ENCODE results near the gene S100A4. TPM values are rescaled to one million over a fixed set of nuclear protein-coding genes. Genes with fewer than 3 reads are reported as not detected.

S100A4 gene
- total RNA-seq, 1 donor from 2014 or later = 181 TPM

- Mint-ChIP-seq H3K36me3 (ENCODE audit: low read depth) (no peaks in the 10 kb centered on the region), H3K4me3 (ENCODE audit: low read depth) (no peak overlapping the region), H3K4me1 (ENCODE audit: low read depth) (peaks cover 11% of the 10 kb centered on the region), H3K27ac (no peak overlapping the region), H3K9me3 (no peaks in the 10 kb centered on the region), H3K27me3 (ENCODE audit: low read depth) (no peaks in the 10 kb centered on the region)
- DNase-seq (ENCODE audit: low spot score) = no peak
- intact Hi-C loops (cut with micrococcal nuclease) = no loop called here
Measured at GRCh38 chr1:153519242-153519641, 26.4 kb downstream of the S100A4 start.

DNA sequence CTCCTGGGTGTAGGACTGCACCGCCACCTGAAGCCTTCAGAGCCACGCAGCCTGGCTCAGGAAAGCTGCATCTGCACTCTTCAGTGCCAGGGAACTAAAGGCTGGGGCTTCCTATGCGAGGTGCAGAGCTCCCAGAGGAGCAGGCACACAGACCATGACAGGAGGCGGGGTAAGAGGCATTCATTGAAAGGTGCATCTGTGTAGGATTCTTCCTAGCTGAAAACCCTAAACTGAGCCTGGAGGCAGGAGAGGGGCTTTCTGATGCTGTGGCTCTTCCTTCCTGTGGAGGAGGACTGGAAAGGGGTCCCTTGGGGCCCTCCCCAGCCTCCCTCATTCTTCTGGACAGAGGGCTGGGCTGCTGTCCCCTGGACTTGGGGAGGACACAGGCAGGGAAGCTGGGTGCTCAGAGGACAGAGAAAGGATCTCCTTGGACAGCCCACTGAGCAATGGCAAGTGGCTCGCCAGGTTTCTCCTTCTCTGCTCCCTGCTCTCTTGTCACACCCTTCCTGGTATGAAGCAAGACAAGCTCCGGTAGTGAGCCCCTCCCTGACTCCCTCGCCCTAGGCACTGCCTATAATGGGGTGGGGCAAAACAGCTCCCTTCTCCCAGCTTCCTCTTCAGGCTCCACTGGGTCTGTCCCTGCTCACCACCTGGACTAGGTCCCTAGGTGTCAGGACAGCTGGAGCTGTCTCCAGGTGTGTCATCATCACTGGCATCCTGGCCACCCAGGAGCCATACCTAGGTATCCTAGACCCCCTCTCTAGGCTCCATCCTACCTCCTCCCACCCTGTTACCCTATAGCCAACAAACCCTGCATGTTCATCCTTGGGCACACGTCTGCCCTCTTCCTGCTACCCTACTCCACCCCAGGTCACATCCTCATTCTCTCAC lies 29.9 kb downstream of the S100A4 start:
- no peak overlapping the region for H3K4me3 Mint-ChIP-seq (ENCODE audit: low read depth)
- intact Hi-C loops (cut with micrococcal nuclease) = no loop called here
- no peaks in the 10 kb centered on the region for H3K36me3 Mint-ChIP-seq (ENCODE audit: low read depth)
- H3K27ac Mint-ChIP-seq = no peak overlapping the region
- no peaks in the 10 kb centered on the region for H3K9me3 Mint-ChIP-seq
- peaks cover 17% of the 10 kb centered on the region for H3K4me1 Mint-ChIP-seq (ENCODE audit: low read depth)
- DNase-seq (ENCODE audit: low spot score) = no peak
- no peaks in the 10 kb centered on the region for H3K27me3 Mint-ChIP-seq (ENCODE audit: low read depth)

- Mint-ChIP-seq H3K27me3 (ENCODE audit: low read depth) (no peaks in the 10 kb centered on the region), H3K36me3 (ENCODE audit: low read depth) (no peaks in the 10 kb centered on the region), H3K27ac (peak overlapping the region; percentile 24), H3K4me3 (ENCODE audit: low read depth) (no peak overlapping the region), H3K4me1 (ENCODE audit: low read depth) (peaks cover 17% of the 10 kb centered on the region), H3K9me3 (no peaks in the 10 kb centered on the region)
- no peak for DNase-seq (ENCODE audit: low spot score)
- intact Hi-C loops (cut with micrococcal nuclease) = loop anchor here (2.0 to 5.0 kb wide), 2 partner anchors 19 to 159 kb away; partner anchors contain the start of gene ILF2
Measured at GRCh38 chr1:153513666-153514065, 31.9 kb downstream of the S100A4 start.

- no peak for DNase-seq (ENCODE audit: low spot score)
- intact Hi-C loops (cut with micrococcal nuclease) = loop anchor here (2.0 to 5.0 kb wide), 2 partner anchors 20 to 159 kb away; partner anchors contain the start of gene ILF2
- H3K4me1 Mint-ChIP-seq (ENCODE audit: low read depth) = peaks cover 14% of the 10 kb centered on the region
- H3K27me3 Mint-ChIP-seq (ENCODE audit: low read depth) = no peaks in the 10 kb centered on the region
- H3K9me3 Mint-ChIP-seq = no peaks in the 10 kb centered on the region
- H3K4me3 Mint-ChIP-seq (ENCODE audit: low read depth) = no peak overlapping the region
- H3K36me3 Mint-ChIP-seq (ENCODE audit: low read depth) = no peaks in the 10 kb centered on the region
- H3K27ac Mint-ChIP-seq = no peak overlapping the region
Measured at GRCh38 chr1:153513023-153513422, 32.6 kb downstream of the S100A4 start.

GRCh38 chr1:153510984-153511410 lies 34.6 kb downstream of the S100A4 start:
- peak overlapping the region; percentile 56 for H3K27ac Mint-ChIP-seq
- H3K9me3 Mint-ChIP-seq = no peaks in the 10 kb centered on the region
- no peaks in the 10 kb centered on the region for H3K36me3 Mint-ChIP-seq (ENCODE audit: low read depth)
- no peak overlapping the region for H3K4me3 Mint-ChIP-seq (ENCODE audit: low read depth)
- DNase-seq (ENCODE audit: low spot score) = peak; percentile 64
- intact Hi-C loops (cut with micrococcal nuclease) = loop anchor here (1.0 to 5.0 kb wide), 4 partner anchors 57 to 238 kb away; partner anchors contain the start of gene ILF2
- H3K27me3 Mint-ChIP-seq (ENCODE audit: low read depth) = no peaks in the 10 kb centered on the region
- peaks cover 11% of the 10 kb centered on the region for H3K4me1 Mint-ChIP-seq (ENCODE audit: low read depth)

GRCh38 chr1:153509729-153510354 lies 35.8 kb downstream of the S100A4 start:
- H3K4me3 Mint-ChIP-seq (ENCODE audit: low read depth) = no peak overlapping the region
- intact Hi-C loops (cut with micrococcal nuclease) = loop anchor here (2.0 to 5.0 kb wide), 2 partner anchors 162 to 239 kb away; partner anchors contain the start of gene ILF2
- no peaks in the 10 kb centered on the region for H3K9me3 Mint-ChIP-seq
- no peaks in the 10 kb centered on the region for H3K27me3 Mint-ChIP-seq (ENCODE audit: low read depth)
- DNase-seq (ENCODE audit: low spot score) = peak; percentile 58
- H3K4me1 Mint-ChIP-seq (ENCODE audit: low read depth) = peaks cover 11% of the 10 kb centered on the region
- H3K36me3 Mint-ChIP-seq (ENCODE audit: low read depth) = no peaks in the 10 kb centered on the region
- H3K27ac Mint-ChIP-seq = no peak overlapping the region

DNA sequence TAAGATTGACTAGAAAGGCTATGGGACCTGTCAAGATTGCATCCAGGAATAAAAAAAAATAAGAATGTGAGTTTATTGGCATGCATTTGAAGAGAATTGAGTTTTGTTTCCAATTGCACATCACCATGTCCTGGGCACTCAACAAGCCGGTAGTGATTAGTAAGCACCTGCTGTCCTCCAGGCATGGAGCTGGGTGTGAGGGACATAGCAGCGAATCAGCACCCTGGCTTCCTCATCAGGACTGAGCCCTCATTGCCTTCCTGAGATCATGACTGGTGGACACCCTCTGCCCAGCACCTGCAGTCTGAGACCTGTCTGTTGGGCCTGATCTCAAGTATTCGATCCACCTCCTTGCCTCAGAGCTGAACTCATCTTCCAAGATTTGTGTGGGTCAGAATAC lies 36.6 kb downstream of the S100A4 start:
- Mint-ChIP-seq H3K9me3 (no peaks in the 10 kb centered on the region), H3K4me1 (ENCODE audit: low read depth) (peaks cover 12% of the 10 kb centered on the region), H3K4me3 (ENCODE audit: low read depth) (no peak overlapping the region), H3K36me3 (ENCODE audit: low read depth) (no peaks in the 10 kb centered on the region), H3K27me3 (ENCODE audit: low read depth) (no peaks in the 10 kb centered on the region), H3K27ac (no peak overlapping the region)
- DNase-seq (ENCODE audit: low spot score) = no peak
- intact Hi-C loops (cut with micrococcal nuclease) = no loop called here

- no peak overlapping the region for H3K27ac Mint-ChIP-seq
- H3K4me1 Mint-ChIP-seq (ENCODE audit: low read depth) = peaks cover 9% of the 10 kb centered on the region
- no peak for DNase-seq (ENCODE audit: low spot score)
- no peaks in the 10 kb centered on the region for H3K36me3 Mint-ChIP-seq (ENCODE audit: low read depth)
- H3K4me3 Mint-ChIP-seq (ENCODE audit: low read depth) = no peak overlapping the region
- H3K27me3 Mint-ChIP-seq (ENCODE audit: low read depth) = no peaks in the 10 kb centered on the region
- H3K9me3 Mint-ChIP-seq = no peaks in the 10 kb centered on the region
- intact Hi-C loops (cut with micrococcal nuclease) = no loop called here
Measured at GRCh38 chr1:153507926-153508583, 37.6 kb downstream of the S100A4 start.

- H3K9me3 Mint-ChIP-seq = no peaks in the 10 kb centered on the region
- peaks cover 2% of the 10 kb centered on the region for H3K27me3 Mint-ChIP-seq (ENCODE audit: low read depth)
- no peak overlapping the region for H3K27ac Mint-ChIP-seq
- peaks cover 9% of the 10 kb centered on the region for H3K4me1 Mint-ChIP-seq (ENCODE audit: low read depth)
- no peak for DNase-seq (ENCODE audit: low spot score)
- H3K36me3 Mint-ChIP-seq (ENCODE audit: low read depth) = no peaks in the 10 kb centered on the region
- intact Hi-C loops (cut with micrococcal nuclease) = no loop called here
- no peak overlapping the region for H3K4me3 Mint-ChIP-seq (ENCODE audit: low read depth)
Measured at GRCh38 chr1:153506831-153507413, 38.7 kb downstream of the S100A4 start.

DNA sequence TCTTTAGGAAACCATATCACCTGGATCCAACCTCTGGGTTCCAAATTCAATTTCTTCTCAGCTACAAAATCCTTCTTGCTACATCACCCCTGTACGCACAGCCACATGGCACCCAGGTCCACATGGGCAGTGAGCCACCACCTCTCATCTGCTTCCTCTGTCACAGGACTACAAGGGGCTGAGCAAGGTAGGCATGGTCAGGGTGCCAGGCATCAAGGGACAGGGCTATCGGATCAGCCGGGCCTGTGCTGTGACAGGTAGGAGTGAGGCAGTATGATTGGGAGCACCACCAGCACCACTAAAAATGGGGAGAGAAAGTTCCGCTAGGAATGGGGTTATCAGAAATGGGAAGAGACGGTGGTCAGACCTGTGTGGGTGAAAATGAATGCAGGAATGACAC lies 39.2 kb downstream of the S100A4 start:
- intact Hi-C loops (cut with micrococcal nuclease) = no loop called here
- H3K4me1 Mint-ChIP-seq (ENCODE audit: low read depth) = peaks cover 8% of the 10 kb centered on the region
- H3K27me3 Mint-ChIP-seq (ENCODE audit: low read depth) = peaks cover 2% of the 10 kb centered on the region
- H3K4me3 Mint-ChIP-seq (ENCODE audit: low read depth) = no peak overlapping the region
- H3K9me3 Mint-ChIP-seq = no peaks in the 10 kb centered on the region
- no peak overlapping the region for H3K27ac Mint-ChIP-seq
- DNase-seq (ENCODE audit: low spot score) = no peak
- no peaks in the 10 kb centered on the region for H3K36me3 Mint-ChIP-seq (ENCODE audit: low read depth)

DNA sequence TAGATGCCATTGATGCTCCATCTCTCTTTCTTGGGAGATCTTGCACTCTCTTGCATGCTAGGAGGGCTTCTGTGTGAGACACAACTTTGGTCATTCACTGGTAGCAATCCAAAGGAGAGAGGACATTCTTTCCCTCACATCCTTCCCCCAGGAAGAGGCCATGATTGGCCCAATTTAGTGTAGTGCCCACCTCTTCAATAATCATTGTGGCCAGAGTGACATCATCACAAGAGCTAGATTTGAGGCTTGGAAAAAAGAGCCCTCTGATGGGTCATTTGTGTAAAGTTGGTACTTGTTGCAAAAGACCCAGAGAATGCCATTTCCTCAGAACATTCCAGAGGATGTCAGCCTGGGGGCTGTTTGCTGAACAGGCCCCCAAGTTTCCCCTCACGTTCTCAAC lies 40.0 kb downstream of the S100A4 start:
- no peak overlapping the region for H3K27ac Mint-ChIP-seq
- H3K9me3 Mint-ChIP-seq = no peaks in the 10 kb centered on the region
- no peak for DNase-seq (ENCODE audit: low spot score)
- intact Hi-C loops (cut with micrococcal nuclease) = no loop called here
- H3K4me3 Mint-ChIP-seq (ENCODE audit: low read depth) = no peak overlapping the region
- no peaks in the 10 kb centered on the region for H3K36me3 Mint-ChIP-seq (ENCODE audit: low read depth)
- peaks cover 2% of the 10 kb centered on the region for H3K4me1 Mint-ChIP-seq (ENCODE audit: low read depth)
- peaks cover 7% of the 10 kb centered on the region for H3K27me3 Mint-ChIP-seq (ENCODE audit: low read depth)

DNA sequence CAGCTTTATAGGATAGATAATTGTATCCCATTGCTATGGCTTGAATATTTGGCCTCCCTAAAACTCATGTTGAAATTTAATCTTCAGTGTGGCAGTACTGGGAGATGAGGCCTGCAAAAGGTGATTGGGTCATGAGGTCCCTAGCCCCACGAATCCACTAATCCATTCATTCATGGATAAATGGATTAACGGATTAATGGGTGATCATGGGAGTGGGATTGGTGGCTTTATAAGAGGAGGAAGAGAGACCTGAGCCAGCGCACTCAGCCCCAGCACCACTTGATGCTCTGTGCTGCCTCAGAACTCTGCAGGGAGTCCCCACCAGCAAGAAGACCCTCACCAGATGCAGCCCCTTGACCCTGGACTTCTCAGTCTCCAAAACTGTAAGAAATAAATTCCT lies 41.8 kb downstream of the S100A4 start:
- Mint-ChIP-seq H3K36me3 (ENCODE audit: low read depth) (no peaks in the 10 kb centered on the region), H3K27ac (no peak overlapping the region), H3K9me3 (no peaks in the 10 kb centered on the region), H3K27me3 (ENCODE audit: low read depth) (peaks cover 19% of the 10 kb centered on the region), H3K4me3 (ENCODE audit: low read depth) (no peak overlapping the region), H3K4me1 (ENCODE audit: low read depth) (peaks cover 2% of the 10 kb centered on the region)
- intact Hi-C loops (cut with micrococcal nuclease) = no loop called here
- DNase-seq (ENCODE audit: low spot score) = no peak
